ENCODE results near the gene ZNHIT2. TPM values are rescaled to one million over a fixed set of nuclear protein-coding genes. Genes with fewer than 3 reads are reported as not detected.

The ZNHIT2 gene
- total and polyA plus RNA-seq, 2 of the 13 experiments (the other 11 are each of a cell fraction or from before 2014, with no cell fraction given): 1.1 to 6.5 TPM

DNA sequence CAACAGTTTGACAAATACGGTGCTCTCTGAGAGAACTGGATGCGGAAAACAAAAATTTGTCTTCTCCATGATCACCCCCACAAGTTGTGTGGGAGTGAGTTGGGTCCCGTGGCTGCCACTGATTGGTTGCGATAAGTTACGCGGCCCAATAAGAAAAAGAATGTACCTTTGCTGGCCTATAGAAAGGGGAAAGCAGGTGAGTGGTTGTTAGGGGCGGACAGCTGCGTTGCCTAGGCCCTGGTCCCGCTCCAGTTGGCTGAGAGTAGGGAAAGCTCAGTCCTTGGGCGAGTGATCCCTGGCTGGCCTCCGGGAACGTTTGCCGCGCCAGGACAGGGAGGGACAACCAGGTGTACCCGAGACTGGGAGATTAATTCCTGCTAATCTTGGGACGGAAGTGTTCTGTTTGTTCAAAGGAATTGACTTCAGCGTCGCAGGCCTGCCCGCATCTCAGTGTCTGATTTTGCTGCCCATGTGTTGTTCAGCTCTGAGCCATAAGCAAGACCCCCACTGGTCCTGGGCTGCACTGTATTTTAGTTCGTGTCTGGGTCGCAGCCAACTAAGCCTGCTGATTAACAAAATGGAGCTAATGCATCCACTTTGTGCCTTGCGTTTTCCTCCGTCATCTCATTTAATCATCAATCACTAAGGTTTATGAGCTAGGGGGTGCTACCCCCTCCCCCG is 17.6 kb upstream of the ZNHIT2 start (continued):
- TF ChIP-seq, protein P1, sequence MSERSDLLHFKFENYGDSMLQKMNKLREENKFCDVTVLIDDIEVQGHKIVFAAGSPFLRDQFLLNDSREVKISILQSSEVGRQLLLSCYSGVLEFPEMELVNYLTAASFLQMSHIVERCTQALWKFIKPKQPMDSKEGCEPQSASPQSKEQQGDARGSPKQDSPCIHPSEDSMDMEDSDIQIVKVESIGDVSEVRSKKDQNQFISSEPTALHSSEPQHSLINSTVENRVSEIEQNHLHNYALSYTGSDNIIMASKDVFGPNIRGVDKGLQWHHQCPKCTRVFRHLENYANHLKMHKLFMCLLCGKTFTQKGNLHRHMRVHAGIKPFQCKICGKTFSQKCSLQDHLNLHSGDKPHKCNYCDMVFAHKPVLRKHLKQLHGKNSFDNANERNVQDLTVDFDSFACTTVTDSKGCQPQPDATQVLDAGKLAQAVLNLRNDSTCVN (CRISPR knock-in tag; IDR thresholded peaks at IDR 0.05; ENCODE audit: borderline replicate concordance): no peak
- TF ChIP-seq MTF2 (CRISPR knock-in tag; IDR thresholded peaks at IDR 0.05; ENCODE audit: borderline replicate concordance) (no peak), ZNF383 (CRISPR knock-in tag; IDR thresholded peaks at IDR 0.05; ENCODE audit: borderline replicate concordance) (no peak), ZNF317 (CRISPR knock-in tag; IDR thresholded peaks at IDR 0.05) (no peak), JUN (CRISPR knock-in tag; IDR thresholded peaks at IDR 0.05) (no peak), ZNF777 (CRISPR knock-in tag; IDR thresholded peaks at IDR 0.05) (no peak), ZBTB8A (CRISPR knock-in tag; IDR thresholded peaks at IDR 0.05; ENCODE audit: borderline replicate concordance, low read depth) (no peak), ZSCAN9 (CRISPR knock-in tag; IDR thresholded peaks at IDR 0.05; ENCODE audit: borderline replicate concordance) (no peak), ZNF430 (CRISPR knock-in tag; IDR thresholded peaks at IDR 0.05) (no peak; the same call in 1 of the 2 replicates), ZNF816 (CRISPR knock-in tag; IDR thresholded peaks at IDR 0.05; ENCODE audit: borderline replicate concordance) (no peak), MIXL1 (CRISPR knock-in tag; IDR thresholded peaks at IDR 0.05) (peak; percentile 32; the same call in 1 of the 2 replicates), SNAI1 (CRISPR knock-in tag; IDR thresholded peaks at IDR 0.05; ENCODE audit: borderline replicate concordance) (no peak), ZNF589 (CRISPR knock-in tag; conservative IDR thresholded peaks at IDR 0.05) (no peak), ZNF564 (CRISPR knock-in tag; IDR thresholded peaks at IDR 0.05) (no peak), HNRNPUL1 (IDR thresholded peaks at IDR 0.05; ENCODE audit: low read depth, low read length) (no peak)
- TF ChIP-seq, protein P2, sequence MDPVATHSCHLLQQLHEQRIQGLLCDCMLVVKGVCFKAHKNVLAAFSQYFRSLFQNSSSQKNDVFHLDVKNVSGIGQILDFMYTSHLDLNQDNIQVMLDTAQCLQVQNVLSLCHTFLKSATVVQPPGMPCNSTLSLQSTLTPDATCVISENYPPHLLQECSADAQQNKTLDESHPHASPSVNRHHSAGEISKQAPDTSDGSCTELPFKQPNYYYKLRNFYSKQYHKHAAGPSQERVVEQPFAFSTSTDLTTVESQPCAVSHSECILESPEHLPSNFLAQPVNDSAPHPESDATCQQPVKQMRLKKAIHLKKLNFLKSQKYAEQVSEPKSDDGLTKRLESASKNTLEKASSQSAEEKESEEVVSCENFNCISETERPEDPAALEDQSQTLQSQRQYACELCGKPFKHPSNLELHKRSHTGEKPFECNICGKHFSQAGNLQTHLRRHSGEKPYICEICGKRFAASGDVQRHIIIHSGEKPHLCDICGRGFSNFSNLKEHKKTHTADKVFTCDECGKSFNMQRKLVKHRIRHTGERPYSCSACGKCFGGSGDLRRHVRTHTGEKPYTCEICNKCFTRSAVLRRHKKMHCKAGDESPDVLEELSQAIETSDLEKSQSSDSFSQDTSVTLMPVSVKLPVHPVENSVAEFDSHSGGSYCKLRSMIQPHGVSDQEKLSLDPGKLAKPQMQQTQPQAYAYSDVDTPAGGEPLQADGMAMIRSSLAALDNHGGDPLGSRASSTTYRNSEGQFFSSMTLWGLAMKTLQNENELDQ (CRISPR knock-in tag; IDR thresholded peaks at IDR 0.05; ENCODE audit: borderline replicate concordance): no peak
- TF ChIP-seq, protein P3, sequence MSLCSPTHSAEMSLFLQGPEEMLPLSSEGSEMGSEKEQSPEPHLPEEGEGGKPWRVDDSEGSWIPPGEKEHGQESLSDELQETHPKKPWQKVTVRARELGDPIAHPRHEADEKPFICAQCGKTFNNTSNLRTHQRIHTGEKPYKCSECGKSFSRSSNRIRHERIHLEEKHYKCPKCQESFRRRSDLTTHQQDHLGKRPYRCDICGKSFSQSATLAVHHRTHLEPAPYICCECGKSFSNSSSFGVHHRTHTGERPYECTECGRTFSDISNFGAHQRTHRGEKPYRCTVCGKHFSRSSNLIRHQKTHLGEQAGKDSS (CRISPR knock-in tag; IDR thresholded peaks at IDR 0.05; ENCODE audit: borderline replicate concordance, low read depth): no peak
- TF ChIP-seq, protein P4, sequence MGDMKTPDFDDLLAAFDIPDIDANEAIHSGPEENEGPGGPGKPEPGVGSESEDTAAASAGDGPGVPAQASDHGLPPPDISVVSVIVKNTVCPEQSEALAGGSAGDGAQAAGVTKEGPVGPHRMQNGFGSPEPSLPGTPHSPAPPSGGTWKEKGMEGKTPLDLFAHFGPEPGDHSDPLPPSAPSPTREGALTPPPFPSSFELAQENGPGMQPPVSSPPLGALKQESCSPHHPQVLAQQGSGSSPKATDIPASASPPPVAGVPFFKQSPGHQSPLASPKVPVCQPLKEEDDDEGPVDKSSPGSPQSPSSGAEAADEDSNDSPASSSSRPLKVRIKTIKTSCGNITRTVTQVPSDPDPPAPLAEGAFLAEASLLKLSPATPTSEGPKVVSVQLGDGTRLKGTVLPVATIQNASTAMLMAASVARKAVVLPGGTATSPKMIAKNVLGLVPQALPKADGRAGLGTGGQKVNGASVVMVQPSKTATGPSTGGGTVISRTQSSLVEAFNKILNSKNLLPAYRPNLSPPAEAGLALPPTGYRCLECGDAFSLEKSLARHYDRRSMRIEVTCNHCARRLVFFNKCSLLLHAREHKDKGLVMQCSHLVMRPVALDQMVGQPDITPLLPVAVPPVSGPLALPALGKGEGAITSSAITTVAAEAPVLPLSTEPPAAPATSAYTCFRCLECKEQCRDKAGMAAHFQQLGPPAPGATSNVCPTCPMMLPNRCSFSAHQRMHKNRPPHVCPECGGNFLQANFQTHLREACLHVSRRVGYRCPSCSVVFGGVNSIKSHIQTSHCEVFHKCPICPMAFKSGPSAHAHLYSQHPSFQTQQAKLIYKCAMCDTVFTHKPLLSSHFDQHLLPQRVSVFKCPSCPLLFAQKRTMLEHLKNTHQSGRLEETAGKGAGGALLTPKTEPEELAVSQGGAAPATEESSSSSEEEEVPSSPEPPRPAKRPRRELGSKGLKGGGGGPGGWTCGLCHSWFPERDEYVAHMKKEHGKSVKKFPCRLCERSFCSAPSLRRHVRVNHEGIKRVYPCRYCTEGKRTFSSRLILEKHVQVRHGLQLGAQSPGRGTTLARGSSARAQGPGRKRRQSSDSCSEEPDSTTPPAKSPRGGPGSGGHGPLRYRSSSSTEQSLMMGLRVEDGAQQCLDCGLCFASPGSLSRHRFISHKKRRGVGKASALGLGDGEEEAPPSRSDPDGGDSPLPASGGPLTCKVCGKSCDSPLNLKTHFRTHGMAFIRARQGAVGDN (CRISPR knock-in tag; IDR thresholded peaks at IDR 0.05): peak; percentile 45
- TF ChIP-seq, protein P5, sequence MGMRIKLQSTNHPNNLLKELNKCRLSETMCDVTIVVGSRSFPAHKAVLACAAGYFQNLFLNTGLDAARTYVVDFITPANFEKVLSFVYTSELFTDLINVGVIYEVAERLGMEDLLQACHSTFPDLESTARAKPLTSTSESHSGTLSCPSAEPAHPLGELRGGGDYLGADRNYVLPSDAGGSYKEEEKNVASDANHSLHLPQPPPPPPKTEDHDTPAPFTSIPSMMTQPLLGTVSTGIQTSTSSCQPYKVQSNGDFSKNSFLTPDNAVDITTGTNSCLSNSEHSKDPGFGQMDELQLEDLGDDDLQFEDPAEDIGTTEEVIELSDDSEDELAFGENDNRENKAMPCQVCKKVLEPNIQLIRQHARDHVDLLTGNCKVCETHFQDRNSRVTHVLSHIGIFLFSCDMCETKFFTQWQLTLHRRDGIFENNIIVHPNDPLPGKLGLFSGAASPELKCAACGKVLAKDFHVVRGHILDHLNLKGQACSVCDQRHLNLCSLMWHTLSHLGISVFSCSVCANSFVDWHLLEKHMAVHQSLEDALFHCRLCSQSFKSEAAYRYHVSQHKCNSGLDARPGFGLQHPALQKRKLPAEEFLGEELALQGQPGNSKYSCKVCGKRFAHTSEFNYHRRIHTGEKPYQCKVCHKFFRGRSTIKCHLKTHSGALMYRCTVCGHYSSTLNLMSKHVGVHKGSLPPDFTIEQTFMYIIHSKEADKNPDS (CRISPR knock-in tag; IDR thresholded peaks at IDR 0.05): no peak
